HUES48 (cell line): ENCODE measurements around the gene NKG7.
A peak's percentile ranks its signal among the peaks of the same experiment; 100 is the strongest.

Source experiments
- H3K27ac ChIP-seq: one replicate; pipeline ENCODE4 v1.7.0; 2013; ENCODE audit warnings: low read depth, low read length, inconsistent platforms
- H3K27me3 ChIP-seq: 2 replicates; pipeline ENCODE4 v1.6.1; 2013; ENCODE audit warnings: mild to moderate bottlenecking, low read length; ENCODE audit not compliant: control insufficient read depth, insufficient read depth
- H3K36me3 ChIP-seq: 2 replicates; pipeline ENCODE4 v1.6.1; 2013; ENCODE audit warnings: low read length; ENCODE audit not compliant: control insufficient read depth, insufficient read depth
- H3K4me1 ChIP-seq: 2 replicates; pipeline ENCODE4 v1.6.1; 2013; ENCODE audit warnings: mild to moderate bottlenecking, low read length; ENCODE audit not compliant: control insufficient read depth, insufficient read depth
- H3K4me3 ChIP-seq: 2 replicates; pipeline ENCODE4 v1.5.1; 2013; ENCODE audit warnings: mild to moderate bottlenecking, low read depth, low read length
- H3K9ac ChIP-seq: 2 replicates; pipeline ENCODE4 v1.6.1; 2013; ENCODE audit warnings: mild to moderate bottlenecking, low read depth, low read length, moderate library complexity
- H3K9me3 ChIP-seq: 2 replicates; pipeline ENCODE4 v1.6.1; 2013; ENCODE audit warnings: low read length; ENCODE audit not compliant: control insufficient read depth, insufficient read depth

The NKG7 gene

GRCh38 chr19:51331193-51331592 lies 41.3 kb downstream of the NKG7 start:
- Histone ChIP-seq H3K4me3 (no peak overlapping the region), H3K9me3 (no peaks in the 10 kb centered on the region), H3K27me3 (peaks cover 7% of the 10 kb centered on the region), H3K4me1 (peaks cover 4% of the 10 kb centered on the region; the same call in 1 of the 2 replicates), H3K9ac (no peak overlapping the region), H3K36me3 (peaks cover 30% of the 10 kb centered on the region; the same call in 1 of the 2 replicates), H3K27ac (no peak overlapping the region)

DNA sequence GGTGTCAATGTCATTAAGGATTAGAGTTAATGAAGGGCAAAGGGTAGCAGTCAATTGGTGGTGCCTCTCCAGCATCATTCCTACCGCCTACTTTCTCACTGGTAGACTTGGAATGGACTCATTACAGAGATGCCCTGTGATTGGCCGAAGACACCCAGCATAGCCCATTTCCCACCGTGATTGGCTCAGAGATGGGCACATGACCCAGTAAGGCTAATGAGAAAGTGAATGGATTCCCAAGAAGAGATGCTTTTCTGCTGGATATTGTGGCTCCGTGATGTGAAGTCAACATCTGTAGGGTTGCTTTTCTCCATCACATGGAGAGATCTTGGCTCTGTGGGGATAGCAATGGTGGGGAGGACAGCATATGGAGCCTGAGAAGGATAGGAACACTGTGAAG lies 42.1 kb downstream of the NKG7 start:
- H3K27me3 ChIP-seq: peaks cover 7% of the 10 kb centered on the region
- no peak overlapping the region for H3K4me3 ChIP-seq
- H3K9ac ChIP-seq: no peak overlapping the region
- H3K27ac ChIP-seq: no peak overlapping the region
- H3K9me3 ChIP-seq: no peaks in the 10 kb centered on the region
- peaks cover 4% of the 10 kb centered on the region; the same call in 1 of the 2 replicates for H3K4me1 ChIP-seq
- peaks cover 26% of the 10 kb centered on the region; the same call in 1 of the 2 replicates for H3K36me3 ChIP-seq

- H3K4me3 ChIP-seq: no peak overlapping the region
- peaks cover 4% of the 10 kb centered on the region; the same call in 1 of the 2 replicates for H3K4me1 ChIP-seq
- H3K9ac ChIP-seq: no peak overlapping the region
- no peaks in the 10 kb centered on the region for H3K9me3 ChIP-seq
- peaks cover 7% of the 10 kb centered on the region for H3K27me3 ChIP-seq
- peaks cover 26% of the 10 kb centered on the region; the same call in 1 of the 2 replicates for H3K36me3 ChIP-seq
- H3K27ac ChIP-seq: no peak overlapping the region
Observed at GRCh38 chr19:51329411-51329810, 43.0 kb downstream of the NKG7 start.

DNA sequence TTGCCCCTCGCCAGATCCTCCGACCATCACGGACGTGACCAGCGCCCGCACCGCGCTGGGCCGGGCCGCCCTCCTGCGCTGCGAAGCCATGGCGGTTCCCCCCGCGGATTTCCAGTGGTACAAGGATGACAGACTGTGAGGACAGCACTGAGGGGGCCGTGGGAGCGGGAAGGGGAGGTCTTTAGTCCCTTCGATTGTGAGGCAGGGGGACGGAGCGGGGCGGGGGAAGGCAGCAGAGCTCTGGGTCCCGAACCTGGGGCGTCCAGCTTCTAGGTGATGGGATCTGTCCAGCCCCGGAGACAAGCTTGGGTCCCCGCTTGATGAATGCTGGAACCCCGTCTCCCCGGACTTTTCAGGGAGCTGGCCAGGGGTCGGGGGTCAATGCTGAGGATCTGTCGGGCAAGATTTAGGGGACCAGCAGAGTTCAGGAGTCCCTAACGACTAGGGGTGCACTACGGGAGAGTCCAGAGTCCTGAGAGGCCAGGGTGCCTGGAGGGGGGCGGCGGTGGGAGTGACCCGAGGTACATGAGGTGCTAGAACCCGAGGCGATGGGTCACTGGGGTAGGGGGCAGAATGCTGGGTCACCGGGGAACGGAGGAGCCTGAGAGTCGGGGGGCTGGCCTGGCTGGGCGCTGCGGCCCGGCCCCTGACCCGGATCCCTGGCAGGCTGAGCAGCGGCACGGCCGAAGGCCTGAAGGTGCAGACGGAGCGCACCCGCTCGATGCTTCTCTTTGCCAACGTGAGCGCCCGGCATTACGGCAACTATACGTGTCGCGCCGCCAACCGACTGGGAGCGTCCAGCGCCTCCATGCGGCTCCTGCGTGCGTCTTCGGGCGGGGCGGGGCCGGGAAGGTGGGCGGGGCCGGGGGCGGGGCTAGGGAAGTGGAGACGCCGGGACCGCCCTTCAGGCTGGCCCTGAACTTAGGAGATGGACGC lies 45.1 kb downstream of the NKG7 start:
- peaks cover 23% of the 10 kb centered on the region; the same call in 1 of the 2 replicates for H3K36me3 ChIP-seq
- peaks cover 7% of the 10 kb centered on the region for H3K27me3 ChIP-seq
- H3K27ac ChIP-seq: no peak overlapping the region
- no peaks in the 10 kb centered on the region for H3K9me3 ChIP-seq
- peak overlapping the region; percentile 62 for H3K4me3 ChIP-seq
- H3K9ac ChIP-seq: peak overlapping the region; percentile 61
- H3K4me1 ChIP-seq: peaks cover 4% of the 10 kb centered on the region; the same call in 1 of the 2 replicates

DNA sequence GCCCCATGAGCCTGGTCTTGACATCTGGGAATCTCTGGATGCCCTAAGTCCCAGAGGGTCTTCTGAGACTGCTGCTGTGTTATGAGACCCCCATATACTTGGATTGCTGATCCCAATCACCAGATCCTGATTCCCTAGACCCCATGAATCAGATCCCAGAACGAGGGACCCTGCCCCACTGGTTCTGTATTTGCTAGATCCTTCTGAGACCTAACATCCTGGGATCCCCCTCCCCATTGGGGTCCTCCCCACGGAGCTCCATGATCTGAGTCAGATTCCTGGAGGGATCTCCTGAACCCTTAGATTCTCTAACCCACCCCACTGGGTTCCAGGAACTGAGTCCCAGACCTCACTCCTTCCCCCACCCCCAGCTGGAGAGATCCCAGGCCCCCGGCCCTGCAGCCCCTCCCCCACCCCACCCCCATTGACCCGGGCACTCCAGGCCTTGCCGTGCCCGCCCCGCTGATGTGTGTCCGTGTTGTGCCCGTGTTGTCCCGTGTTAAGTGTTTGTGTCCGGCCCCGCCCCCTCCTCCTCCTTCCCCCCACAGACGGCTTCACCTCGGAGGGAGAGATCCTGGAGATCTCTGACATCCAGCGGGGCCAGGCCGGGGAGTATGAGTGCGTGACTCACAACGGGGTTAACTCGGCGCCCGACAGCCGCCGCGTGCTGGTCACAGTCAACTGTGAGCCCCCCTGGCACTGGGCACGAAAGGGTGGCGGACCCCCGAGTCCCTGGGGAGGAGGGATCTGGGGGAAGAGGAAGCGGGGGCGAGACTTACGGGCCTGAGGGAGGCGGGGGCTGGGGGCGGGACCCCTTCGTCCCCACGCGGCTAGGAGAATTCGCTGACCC lies 46.0 kb downstream of the NKG7 start:
- peaks cover 14% of the 10 kb centered on the region; the same call in 1 of the 2 replicates for H3K36me3 ChIP-seq
- peaks cover 7% of the 10 kb centered on the region for H3K27me3 ChIP-seq
- H3K4me3 ChIP-seq: peak overlapping the region; percentile 62; the same call in 1 of the 2 replicates
- H3K27ac ChIP-seq: no peak overlapping the region
- no peak overlapping the region for H3K9ac ChIP-seq
- H3K4me1 ChIP-seq: peaks cover 4% of the 10 kb centered on the region; the same call in 1 of the 2 replicates
- no peaks in the 10 kb centered on the region for H3K9me3 ChIP-seq

DNA sequence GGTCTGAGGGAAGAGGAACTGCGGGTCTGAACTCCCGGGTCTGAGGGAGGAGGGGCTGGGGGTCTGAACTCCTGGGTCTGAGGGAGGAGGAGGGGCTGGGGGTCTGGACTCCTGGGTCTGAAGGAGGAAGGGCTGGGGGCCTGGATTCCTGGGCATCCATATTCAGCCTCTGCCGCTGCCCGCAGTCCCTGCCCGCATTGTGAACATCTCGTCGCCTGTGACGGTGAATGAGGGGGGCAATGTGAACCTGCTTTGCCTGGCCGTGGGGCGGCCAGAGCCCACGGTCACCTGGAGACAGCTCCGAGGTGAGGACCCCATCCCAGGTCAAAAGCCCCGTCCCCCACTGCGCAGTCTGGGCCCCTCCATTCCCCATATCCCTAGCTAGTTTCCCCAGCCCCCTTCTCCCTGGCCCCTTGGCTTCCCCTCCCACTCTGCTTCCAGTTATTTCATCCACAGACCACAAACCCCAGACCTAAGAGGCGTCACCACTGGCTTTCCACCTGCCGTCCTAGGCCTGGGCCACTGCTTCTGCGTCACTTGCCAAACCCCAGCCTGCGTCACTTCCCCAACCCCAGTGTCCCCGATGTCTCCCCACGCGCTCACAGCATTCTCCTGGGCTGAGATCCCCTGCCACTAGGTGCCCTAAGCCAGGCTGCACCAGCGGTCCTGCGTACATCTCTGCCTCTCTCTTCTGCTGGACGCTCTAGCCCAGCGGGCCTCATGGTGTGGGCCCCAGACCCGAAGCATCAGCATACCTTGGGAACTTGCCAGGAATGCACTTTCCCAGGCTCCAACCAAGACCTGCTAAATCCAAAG lies 47.1 kb downstream of the NKG7 start:
- no peak overlapping the region for H3K27ac ChIP-seq
- peaks cover 7% of the 10 kb centered on the region for H3K27me3 ChIP-seq
- H3K9ac ChIP-seq: no peak overlapping the region
- H3K4me3 ChIP-seq: no peak overlapping the region
- peaks cover 5% of the 10 kb centered on the region; the same call in 1 of the 2 replicates for H3K36me3 ChIP-seq
- peaks cover 4% of the 10 kb centered on the region; the same call in 1 of the 2 replicates for H3K4me1 ChIP-seq
- H3K9me3 ChIP-seq: no peaks in the 10 kb centered on the region

GRCh38 chr19:51324167-51324481 lies 48.3 kb downstream of the NKG7 start:
- H3K27ac ChIP-seq: no peak overlapping the region
- H3K9me3 ChIP-seq: no peaks in the 10 kb centered on the region
- peaks cover 4% of the 10 kb centered on the region; the same call in 1 of the 2 replicates for H3K4me1 ChIP-seq
- H3K27me3 ChIP-seq: peaks cover 7% of the 10 kb centered on the region
- H3K4me3 ChIP-seq: no peak overlapping the region
- no peak overlapping the region for H3K9ac ChIP-seq
- H3K36me3 ChIP-seq: 0 out of 2 replicates have a peak, but pooled peaks cover 4% of the 10 kb centered on the region

DNA sequence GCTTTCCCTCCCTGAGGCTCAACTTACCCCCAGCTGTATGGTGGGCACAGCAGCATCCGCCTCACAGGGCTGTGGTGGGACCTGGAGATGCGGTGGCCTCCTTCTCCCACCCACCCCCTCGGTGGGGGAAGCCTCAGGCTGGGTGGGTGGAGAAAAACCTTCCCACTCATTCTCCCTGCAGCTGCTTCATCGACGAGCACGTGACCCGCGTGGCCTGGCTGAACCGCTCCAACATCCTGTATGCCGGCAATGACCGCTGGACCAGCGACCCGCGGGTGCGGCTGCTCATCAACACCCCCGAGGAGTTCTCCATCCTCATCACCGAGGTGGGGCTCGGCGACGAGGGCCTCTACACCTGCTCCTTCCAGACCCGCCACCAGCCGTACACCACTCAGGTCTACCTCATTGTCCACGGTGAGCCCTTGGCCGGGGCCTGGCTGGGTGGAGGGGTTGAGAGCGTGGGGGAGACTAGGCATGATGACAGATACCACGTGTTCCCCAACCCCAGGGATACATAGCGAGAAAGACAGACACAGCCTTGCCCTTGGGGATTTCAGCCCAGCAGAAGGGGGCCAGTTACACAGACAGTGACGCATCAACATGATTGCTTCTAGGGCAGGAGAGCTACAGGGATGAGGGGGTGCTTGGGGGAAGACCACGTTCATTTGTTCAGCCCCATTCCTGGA lies 48.8 kb downstream of the NKG7 start:
- no peak overlapping the region for H3K27ac ChIP-seq
- H3K4me1 ChIP-seq: peaks cover 4% of the 10 kb centered on the region; the same call in 1 of the 2 replicates
- H3K27me3 ChIP-seq: peaks cover 7% of the 10 kb centered on the region
- H3K9me3 ChIP-seq: no peaks in the 10 kb centered on the region
- no peak overlapping the region for H3K4me3 ChIP-seq
- H3K36me3 ChIP-seq: 0 out of 2 replicates have a peak, but pooled peaks cover 4% of the 10 kb centered on the region
- H3K9ac ChIP-seq: no peak overlapping the region

DNA sequence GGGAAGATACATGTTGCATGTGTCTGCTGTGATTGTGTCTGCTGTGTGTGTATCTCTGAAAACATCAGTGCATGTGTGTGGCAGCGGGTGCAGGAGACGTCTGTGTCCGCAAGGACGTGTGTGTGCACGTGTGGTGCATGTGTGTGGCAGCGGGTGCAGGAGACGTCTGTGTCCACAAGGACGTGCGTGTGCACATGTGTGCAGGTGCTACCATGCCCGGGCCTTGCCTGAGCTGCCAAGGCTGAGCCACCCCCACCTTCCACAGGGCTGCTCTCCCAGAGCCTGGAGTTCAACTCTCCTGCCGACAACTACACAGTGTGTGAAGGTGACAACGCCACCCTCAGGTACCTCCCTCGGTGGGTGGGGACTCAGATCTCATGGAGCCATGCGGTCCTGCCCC lies 50.7 kb downstream of the NKG7 start:
- no peak overlapping the region for H3K27ac ChIP-seq
- H3K9ac ChIP-seq: no peak overlapping the region
- no peaks in the 10 kb centered on the region for H3K27me3 ChIP-seq
- H3K4me1 ChIP-seq: no peaks in the 10 kb centered on the region
- 0 out of 2 replicates have a peak, but pooled peaks cover 4% of the 10 kb centered on the region for H3K36me3 ChIP-seq
- H3K4me3 ChIP-seq: no peak overlapping the region
- no peaks in the 10 kb centered on the region for H3K9me3 ChIP-seq
